Measurements from ENCODE around the gene FUZ. TPM values are rescaled to one million over a fixed set of nuclear protein-coding genes. Genes with fewer than 3 reads are reported as not detected.

The FUZ gene
- total RNA-seq, 1 donor from 2014 or later = 22.6 TPM

DNA sequence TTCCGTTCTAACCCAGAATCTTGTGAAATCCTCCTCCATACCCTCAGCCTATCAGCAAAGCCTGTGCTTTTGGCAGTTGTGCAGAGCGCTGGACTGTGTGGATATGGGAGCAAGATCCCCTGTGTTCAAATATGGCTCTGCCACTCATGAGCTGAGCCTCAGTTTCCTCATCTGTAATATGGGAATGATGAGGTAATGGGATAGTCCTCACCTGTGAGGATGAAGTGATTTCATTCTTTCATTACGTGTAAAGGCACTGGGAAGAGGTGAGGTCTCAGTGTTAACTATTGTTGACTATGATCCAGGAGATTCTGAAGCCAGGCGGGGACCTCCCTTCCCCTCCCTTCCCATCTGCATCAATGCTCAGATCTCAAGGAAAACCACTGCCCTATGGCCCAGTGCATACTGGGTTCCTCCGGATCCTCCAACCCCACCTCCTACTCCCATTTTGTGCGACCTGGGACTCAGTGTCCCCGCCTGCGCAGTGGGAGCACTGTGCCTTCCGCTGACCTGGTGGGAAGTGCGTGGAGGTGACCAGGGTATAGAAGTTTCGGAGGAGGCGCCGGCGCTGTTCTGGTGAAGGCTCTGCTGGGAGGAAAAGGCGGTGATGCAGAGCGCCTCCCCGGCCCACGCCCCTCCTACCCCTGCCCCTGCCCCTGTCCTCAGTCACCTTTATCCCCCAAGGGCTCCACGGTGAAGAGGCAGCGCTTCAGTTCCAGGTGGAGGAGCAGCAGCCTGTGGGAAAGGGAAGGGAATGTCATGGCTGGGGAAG is 5.0 kb downstream of the FUZ start:
- no peak for DNase-seq (ENCODE audit: low read depth)

DNA sequence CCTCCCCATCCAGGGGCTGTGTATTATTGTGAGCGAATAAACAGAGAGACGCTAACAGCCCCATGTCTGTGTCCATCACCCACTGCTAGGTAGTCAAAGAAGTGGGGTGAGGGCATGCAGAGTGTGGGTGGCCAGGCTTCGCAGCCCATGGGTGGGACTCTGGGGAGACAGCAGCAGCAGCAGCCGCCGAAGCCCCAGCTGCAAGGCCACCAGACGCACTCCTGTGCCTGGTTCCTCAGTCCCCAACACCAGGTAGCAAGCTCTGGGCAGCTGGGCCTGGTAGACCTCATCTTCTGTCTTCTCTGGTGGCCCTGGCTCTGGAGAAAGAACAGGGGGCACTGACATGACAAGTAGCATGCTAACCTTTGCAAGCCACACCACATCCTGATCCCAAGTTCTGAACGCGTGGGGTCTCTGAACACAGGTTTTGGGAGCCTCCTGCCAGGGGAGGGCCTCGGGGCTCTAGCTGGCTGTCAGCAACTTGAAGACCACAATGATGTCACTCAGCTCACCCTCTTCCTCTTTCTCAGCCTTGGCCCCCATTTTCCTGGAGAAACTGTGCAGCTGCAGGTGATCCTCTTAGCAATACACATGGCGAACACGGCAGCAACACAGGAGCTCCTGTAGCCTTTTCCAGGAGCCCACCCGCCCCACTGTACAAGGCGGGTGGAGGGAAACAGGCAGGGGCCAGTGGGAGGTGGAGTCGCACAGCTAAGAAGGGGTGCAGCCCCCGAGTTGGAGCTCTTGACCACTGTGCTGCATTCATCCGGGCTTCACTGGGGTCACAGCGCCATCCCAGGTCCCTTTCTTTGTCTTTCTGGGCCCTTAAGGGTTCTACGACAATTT is 5.8 kb downstream of the FUZ start:
- no peak for DNase-seq (ENCODE audit: low read depth)

DNA sequence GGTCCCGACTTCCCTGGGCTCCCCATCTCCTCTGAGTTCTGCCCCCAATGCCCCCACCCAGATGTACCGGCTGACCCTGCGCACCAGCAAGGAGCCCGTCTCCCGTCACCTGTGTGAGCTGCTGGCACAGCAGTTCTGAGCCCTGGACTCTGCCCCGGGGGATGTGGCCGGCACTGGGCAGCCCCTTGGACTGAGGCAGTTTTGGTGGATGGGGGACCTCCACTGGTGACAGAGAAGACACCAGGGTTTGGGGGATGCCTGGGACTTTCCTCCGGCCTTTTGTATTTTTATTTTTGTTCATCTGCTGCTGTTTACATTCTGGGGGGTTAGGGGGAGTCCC is 6.5 kb downstream of the FUZ start:
- no peak for DNase-seq (ENCODE audit: low read depth)

DNA sequence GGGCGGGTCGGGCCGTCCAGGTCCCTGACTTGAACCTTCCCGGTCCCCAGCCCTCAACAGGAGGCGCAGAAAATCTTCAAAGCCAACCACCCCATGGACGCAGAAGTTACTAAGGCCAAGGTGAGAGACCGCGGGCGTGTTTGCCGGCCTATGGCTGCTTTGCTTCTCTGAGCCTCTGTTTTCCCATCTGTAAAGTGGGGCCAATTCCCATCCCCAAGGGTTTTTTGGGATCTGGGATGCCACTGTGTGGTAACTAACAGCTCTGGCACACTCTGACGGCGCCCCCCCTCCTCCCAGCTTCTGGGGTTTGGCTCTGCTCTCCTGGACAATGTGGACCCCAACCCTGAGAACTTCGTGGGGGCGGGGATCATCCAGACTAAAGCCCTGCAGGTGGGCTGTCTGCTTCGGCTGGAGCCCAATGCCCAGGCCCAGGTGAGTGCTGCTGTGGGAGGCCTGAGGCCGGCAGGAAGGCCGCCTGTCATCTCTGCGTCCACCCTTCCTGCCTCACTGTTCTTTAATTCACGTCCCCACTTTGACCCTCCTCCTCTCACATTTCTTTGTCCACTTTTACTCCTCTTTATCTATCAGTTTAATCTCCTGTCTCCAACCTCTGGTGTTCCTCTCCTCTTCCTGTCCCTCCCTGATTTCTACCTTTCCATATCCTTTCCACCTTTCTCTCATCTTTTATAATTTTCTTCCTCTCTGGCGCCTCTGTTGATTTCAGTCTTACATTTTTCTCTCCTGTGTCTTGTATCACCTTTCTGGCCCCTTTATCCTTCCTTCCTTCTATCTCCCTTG is 7.1 kb downstream of the FUZ start:
- DNase-seq (ENCODE audit: low read depth) = no peak

DNA sequence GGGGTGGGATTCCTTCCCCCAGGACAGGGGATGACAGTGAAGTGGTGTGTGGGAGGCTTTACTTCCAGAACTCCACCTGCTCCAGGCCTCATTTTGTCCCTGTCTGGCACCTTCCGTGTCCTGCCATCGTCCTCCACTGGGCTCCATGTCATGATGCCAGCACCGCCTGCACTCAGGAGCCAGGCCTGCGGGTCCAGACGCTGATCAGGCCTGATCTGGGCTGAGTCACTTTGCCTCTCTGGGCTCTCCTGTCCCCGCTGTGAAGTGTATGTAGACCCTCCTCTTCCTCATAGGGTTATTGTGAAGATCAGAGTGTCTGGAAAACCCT is 9.6 kb downstream of the FUZ start:
- DNase-seq (ENCODE audit: low read depth) = no peak

DNA sequence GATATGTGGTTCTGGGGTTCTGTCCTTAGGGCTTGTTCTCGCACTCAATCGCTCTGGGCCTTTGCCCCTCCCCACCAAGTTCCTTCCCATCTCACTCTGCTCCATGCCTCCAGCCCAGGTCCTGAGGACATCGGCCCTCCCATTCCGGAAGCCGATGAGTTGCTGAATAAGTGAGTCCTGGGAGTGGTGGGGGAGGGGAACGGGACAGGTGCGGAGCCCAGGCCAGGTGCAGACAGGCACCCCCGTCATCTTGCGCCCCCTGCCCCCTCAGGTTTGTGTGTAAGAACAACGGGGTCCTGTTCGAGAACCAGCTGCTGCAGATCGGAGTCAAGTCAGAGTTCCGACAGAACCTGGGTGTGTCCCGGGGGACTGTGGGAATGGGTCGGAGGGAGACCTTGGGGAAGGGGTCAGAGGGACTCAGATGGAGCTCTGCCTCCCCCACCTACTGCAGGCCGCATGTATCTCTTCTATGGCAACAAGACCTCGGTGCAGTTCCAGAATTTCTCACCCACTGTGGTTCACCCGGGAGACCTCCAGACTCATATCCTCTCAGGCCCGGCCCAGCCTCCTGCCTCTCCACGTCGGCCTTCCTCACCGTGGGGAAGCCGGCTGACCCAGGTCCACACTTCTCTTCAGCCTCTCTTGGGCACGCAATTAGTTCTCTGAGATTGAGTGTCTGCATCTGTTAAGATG is 10.1 kb downstream of the FUZ start:
- no peak for DNase-seq (ENCODE audit: low read depth)

DNA sequence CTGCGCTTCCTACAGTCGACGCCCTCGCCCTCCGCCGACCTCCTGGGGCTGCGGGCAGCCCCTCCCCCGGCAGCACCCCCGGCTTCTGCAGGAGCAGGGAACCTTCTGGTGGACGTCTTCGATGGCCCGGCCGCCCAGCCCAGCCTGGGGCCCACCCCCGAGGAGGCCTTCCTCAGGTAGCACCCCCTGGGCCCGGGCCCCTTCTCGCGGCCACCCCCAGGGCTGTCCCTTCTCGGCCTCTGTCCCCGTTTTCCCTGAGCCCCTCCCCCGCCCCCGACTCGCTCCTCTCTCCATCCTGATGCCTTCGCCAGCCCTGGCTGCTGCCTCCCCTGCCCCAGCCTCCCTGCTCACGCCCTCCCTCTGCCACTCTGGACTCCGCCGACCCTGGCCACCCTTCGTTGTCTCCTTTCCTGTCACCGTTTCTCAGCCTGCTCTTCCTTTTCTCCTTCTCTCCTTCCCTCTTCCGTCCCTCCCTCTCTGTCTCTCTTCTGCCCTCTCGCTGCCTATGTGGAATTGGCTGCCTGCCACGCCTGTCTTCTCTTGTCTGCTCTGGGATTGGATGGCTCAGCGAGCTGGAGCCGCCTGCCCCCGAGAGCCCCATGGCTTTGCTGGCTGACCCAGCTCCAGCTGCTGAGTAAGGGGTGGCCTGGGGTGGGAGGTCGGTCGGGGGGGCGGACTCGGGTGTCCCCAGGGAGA is 11.0 kb downstream of the FUZ start:
- DNase-seq (ENCODE audit: low read depth) = no peak

DNA sequence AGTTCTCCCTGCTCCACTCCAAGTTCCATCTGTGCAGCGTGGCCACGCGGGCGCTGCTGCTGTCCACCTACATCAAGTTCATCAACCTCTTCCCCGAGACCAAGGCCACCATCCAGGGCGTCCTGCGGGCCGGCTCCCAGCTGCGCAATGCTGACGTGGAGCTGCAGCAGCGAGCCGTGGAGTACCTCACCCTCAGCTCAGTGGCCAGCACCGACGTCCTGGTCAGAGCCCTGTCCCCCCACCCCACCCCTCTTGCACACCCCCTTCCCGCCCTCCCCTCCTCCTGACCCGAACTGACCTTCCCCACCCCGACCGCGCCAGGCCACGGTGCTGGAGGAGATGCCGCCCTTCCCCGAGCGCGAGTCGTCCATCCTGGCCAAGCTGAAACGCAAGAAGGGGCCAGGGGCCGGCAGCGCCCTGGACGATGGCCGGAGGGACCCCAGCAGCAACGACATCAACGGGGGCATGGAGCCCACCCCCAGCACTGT is 11.6 kb downstream of the FUZ start:
- no peak for DNase-seq (ENCODE audit: low read depth)

DNA sequence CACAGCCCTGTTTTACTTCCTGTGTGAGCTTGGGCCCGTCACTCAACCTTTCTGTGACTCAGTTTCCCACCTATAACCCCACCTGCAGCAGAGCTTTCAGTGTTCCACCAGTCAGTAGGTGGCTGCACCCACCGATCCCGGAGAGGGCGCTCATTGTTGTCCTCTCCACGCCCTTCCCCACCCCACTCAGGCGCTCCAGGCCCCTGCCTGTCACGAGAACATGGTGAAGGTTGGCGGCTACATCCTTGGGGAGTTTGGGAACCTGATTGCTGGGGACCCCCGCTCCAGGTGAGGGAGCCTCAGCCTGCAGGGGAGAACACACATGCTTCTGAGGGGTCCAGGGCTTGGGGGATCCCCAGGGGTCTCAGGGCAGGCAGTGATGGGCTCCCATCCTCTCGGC is 12.3 kb downstream of the FUZ start:
- no peak for DNase-seq (ENCODE audit: low read depth)

DNA sequence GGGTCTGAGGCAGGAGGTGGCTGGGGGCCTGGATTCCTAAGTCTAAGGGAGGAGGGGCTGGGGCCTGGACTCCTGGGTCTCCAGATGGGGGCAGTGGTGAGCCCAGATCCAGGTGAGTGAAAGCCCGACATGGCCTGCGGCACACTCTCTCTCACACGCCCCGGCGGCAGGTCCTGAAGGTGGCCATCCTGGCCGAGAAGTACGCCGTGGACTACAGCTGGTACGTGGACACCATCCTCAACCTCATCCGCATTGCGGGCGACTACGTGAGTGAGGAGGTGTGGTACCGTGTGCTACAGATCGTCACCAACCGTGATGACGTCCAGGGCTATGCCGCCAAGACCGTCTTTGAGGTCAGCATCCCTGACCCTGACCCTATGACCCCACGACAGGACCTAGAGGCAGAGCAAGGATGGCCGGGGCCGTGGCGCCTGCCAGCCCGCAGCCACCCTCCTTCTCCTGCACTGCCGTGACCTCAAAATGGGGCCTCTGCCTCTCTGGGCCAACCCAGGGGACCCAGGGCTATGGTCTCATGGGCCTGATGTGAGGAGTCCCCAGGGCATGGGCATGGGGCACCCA is 13.2 kb downstream of the FUZ start:
- DNase-seq (ENCODE audit: low read depth) = no peak

DNA sequence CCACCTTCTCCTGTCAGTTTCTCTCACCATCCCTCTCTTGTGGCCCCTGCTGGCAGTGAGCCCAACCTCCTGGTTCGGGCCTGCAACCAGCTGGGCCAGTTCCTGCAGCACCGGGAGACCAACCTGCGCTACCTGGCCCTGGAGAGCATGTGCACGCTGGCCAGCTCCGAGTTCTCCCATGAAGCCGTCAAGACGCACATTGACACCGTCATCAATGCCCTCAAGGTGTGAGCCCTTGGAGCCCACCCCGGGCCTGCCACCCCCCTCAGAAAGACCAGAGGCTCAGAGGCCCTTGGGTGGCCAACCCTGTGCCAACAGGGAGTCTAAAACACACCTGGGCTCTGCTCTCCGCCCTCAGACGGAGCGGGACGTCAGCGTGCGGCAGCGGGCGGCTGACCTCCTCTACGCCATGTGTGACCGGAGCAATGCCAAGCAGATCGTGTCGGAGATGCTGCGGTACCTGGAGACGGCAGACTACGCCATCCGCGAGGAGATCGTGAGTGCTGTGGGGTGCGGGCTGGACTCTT is 13.8 kb downstream of the FUZ start:
- DNase-seq (ENCODE audit: low read depth) = no peak

DNA sequence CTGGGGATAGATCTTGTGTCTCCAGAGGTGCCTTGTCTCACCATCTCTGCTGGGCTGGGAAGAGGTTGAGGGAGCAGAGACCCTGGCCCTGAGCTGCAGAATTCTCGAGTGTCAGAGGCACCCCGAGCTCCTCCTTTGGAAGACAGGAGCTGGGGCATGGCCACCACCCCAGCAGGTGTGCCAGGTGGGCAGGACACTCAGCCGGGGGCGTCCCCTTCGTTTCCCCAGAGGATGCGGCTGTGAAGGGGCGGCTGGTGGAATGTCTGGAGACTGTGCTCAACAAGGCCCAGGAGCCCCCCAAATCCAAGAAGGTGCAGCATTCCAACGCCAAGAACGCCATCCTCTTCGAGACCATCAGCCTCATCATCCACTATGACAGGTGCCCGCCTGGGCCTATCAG is 14.5 kb downstream of the FUZ start:
- no peak for DNase-seq (ENCODE audit: low read depth)

DNA sequence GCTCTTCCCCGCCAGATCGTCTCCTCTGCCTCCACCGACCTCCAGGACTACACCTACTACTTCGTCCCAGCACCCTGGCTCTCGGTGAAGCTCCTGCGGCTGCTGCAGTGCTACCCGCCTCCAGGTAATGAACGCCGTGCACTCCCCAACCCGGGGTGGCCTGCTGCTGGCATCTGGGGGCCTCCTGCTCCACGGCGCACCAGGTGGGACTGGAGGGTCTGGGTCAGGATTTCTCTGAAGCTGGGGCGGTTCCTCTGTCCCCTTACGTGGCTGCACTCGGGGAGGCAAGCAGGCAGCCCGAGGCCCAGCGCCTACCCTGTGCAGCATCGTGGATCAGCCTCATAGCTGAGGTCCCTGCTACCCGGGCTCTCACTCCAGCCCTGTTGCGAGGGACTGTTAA is 17.5 kb downstream of the FUZ start:
- DNase-seq (ENCODE audit: low read depth) = no peak

DNA sequence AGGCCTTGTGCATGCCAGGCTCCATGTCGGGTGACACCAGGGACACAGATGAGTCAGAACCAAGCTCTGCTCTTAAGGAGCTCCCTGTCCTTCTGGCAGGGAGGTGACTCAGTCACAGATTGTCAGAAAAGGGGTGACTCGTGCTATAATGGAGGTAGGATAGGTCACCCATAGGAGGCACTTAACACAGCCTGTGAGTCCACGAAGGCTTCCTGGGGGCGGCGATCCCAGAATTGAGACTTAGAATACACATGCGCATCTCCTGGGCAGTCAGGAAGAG is 19.6 kb downstream of the FUZ start:
- no peak for DNase-seq (ENCODE audit: low read depth)

DNA sequence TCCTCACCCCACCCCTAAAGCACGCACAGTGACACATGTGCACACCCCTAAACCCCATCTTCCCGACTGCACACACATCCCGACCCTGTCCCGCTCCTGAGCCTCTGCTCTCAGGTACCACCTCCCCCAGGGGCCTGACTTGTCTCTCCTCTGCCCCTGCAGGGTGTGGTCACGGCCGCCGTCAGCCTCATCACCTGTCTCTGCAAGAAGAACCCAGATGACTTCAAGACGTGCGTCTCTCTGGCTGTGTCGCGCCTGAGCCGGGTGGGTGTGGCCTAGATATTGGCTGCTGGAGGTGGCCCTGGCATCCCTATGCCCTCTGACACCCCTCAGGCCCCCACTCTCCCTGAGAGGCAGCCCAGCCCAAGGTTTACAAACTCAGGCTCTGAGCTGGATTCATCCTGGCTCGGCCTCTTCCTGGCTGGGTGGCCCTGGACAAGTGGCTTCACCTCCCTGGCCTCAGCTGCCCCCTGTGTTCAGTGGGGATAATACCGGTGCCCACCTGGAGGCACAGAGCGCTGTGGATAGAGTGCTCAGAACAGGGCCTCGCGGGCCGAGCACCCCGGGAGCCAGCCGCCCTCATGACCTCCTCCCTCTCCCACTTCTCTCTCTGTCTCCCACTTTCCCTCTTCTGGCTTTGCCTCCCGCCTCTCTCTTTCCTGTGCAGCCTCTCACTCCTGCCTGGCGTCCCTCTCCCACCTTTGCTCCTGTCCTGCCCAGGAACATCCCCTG is 20.1 kb downstream of the FUZ start:
- DNase-seq (ENCODE audit: low read depth) = no peak

DNA sequence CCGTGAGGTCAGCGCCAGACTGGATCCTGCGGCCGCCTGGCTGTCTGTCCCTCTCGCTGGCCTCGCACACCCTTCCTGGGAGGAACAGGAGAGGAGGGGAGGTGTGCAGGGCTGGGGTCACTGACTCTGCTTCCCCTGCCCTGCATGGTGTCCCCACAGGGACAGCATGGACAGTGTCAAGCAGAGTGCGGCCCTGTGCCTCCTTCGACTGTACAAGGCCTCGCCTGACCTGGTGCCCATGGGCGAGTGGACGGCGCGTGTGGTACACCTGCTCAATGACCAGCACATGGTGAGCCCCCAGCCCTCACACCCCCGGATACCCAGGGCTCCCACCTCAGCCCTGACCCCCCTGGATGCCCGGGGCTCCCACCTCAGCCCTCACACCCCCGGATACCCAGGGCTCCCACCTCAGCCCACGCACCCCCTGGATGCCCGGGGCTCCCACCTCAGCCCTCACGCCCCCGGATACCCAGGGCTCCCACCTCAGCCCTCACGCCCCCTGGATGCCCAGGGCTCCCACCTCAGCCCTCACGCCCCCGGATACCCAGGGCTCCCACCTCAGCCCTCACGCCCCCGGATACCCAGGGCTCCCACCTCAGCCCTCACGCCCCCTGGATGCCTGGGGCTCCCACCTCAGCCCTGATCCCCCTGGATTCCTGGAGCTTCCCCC is 21.2 kb downstream of the FUZ start:
- DNase-seq (ENCODE audit: low read depth) = no peak

DNA sequence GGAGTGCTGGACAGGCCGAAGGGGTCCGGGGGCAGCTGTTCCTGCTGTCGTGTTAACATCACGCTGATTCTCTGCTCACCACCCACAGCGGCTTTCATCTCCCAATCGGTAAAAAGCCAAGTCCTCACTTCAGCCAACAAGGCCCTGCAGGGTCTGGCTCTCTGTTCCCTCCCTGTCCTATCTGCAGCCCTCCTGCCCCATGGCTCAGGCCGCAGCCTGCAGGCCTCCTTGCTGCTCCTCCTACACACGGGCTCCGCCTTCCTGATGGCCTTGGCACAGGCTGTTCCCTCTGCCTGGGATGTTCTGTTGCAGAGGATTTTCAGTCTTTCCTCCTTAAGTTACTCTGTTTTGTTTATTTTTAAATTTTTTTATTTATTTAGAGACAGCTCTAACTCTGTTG is 22.2 kb downstream of the FUZ start:
- no peak for DNase-seq (ENCODE audit: low read depth)

DNA sequence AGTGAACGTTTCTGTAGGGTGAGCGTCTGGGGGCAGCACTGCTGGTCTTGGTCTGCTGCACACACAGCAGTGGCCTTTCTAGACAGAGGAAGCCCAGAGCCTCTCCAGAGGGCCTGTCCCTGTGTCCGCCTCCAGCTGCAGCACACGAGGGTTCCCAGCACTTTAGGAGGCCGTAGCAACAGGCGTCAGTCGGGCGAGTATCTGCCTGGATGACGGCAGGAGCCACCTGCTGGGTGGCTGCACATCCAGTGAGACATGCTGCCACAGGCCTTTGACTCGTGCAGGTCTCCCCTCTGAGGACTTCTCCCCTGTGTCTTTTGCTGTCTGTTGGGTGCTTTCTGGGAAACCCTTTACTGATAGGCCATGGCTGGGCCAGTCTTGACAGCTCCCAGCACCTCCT is 24.2 kb downstream of the FUZ start:
- no peak for DNase-seq (ENCODE audit: low read depth)

DNA sequence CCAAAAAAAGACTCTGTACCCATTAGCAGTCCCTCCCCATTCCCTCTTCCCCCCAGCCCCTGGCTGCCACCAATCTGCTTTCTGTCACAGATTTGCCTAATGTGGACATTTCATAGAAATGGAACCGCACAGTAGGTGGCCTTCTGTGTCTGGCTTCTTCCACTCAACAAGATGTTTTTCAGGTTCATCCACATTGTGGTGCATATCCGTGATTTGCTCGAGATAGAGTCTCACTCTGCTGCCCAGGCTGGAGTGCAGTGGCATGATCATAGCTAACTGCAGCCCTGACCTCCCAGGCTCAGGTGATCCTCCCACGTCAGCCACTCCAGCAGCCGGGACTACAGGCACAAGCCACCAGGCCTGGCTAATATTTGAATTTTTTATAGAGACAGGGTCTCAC is 25.3 kb downstream of the FUZ start:
- no peak for DNase-seq (ENCODE audit: low read depth)

Measured in myocyte (in vitro differentiated cells).